ENCODE measurements around the gene ZNF566. TPM values are rescaled to one million over a fixed set of nuclear protein-coding genes. Genes with fewer than 3 reads are reported as not detected.

The ZNF566 gene
- total and polyA plus RNA-seq, 2 of the 13 experiments (the other 11 are each of a cell fraction or from before 2014, with no cell fraction given), result 4.8 to 13.7 TPM

- TF ChIP-seq, protein P1, sequence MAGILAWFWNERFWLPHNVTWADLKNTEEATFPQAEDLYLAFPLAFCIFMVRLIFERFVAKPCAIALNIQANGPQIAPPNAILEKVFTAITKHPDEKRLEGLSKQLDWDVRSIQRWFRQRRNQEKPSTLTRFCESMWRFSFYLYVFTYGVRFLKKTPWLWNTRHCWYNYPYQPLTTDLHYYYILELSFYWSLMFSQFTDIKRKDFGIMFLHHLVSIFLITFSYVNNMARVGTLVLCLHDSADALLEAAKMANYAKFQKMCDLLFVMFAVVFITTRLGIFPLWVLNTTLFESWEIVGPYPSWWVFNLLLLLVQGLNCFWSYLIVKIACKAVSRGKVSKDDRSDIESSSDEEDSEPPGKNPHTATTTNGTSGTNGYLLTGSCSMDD (CRISPR knock-in tag; IDR thresholded peaks at IDR 0.05), result no peak
- TF ChIP-seq PRDM10 (CRISPR knock-in tag; IDR thresholded peaks at IDR 0.05; ENCODE audit: low read depth), result no peak
- peak; percentile 82 for TF ChIP-seq IKZF4 (CRISPR knock-in tag; IDR thresholded peaks at IDR 0.05; ENCODE audit: borderline replicate concordance, low read depth, not compliant biosample characterization)
- no peak for TF ChIP-seq ATAD3A (CRISPR knock-in tag; IDR thresholded peaks at IDR 0.05)
- TF ChIP-seq TAF15 (IDR thresholded peaks at IDR 0.05; ENCODE audit: low read depth, low read length, poor library complexity, severe bottlenecking), result no peak
- TF ChIP-seq CCAR2 (optimal IDR thresholded peaks at IDR 0.05; ENCODE audit: low read depth, low read length), result no peak
- TF ChIP-seq, protein P2, sequence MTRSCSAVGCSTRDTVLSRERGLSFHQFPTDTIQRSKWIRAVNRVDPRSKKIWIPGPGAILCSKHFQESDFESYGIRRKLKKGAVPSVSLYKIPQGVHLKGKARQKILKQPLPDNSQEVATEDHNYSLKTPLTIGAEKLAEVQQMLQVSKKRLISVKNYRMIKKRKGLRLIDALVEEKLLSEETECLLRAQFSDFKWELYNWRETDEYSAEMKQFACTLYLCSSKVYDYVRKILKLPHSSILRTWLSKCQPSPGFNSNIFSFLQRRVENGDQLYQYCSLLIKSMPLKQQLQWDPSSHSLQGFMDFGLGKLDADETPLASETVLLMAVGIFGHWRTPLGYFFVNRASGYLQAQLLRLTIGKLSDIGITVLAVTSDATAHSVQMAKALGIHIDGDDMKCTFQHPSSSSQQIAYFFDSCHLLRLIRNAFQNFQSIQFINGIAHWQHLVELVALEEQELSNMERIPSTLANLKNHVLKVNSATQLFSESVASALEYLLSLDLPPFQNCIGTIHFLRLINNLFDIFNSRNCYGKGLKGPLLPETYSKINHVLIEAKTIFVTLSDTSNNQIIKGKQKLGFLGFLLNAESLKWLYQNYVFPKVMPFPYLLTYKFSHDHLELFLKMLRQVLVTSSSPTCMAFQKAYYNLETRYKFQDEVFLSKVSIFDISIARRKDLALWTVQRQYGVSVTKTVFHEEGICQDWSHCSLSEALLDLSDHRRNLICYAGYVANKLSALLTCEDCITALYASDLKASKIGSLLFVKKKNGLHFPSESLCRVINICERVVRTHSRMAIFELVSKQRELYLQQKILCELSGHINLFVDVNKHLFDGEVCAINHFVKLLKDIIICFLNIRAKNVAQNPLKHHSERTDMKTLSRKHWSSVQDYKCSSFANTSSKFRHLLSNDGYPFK (CRISPR knock-in tag; IDR thresholded peaks at IDR 0.05; ENCODE audit: borderline replicate concordance), result peak; percentile 99
- TF ChIP-seq ZNF629 (CRISPR knock-in tag; conservative IDR thresholded peaks at IDR 0.05), result no peak
- TF ChIP-seq TEAD3 (CRISPR knock-in tag; optimal IDR thresholded peaks at IDR 0.05; ENCODE audit: borderline replicate concordance), result peak; percentile 44
- TF ChIP-seq, protein P3, sequence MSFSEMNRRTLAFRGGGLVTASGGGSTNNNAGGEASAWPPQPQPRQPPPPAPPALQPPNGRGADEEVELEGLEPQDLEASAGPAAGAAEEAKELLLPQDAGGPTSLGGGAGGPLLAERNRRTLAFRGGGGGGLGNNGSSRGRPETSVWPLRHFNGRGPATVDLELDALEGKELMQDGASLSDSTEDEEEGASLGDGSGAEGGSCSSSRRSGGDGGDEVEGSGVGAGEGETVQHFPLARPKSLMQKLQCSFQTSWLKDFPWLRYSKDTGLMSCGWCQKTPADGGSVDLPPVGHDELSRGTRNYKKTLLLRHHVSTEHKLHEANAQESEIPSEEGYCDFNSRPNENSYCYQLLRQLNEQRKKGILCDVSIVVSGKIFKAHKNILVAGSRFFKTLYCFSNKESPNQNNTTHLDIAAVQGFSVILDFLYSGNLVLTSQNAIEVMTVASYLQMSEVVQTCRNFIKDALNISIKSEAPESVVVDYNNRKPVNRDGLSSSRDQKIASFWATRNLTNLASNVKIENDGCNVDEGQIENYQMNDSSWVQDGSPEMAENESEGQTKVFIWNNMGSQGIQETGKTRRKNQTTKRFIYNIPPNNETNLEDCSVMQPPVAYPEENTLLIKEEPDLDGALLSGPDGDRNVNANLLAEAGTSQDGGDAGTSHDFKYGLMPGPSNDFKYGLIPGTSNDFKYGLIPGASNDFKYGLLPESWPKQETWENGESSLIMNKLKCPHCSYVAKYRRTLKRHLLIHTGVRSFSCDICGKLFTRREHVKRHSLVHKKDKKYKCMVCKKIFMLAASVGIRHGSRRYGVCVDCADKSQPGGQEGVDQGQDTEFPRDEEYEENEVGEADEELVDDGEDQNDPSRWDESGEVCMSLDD (CRISPR knock-in tag; IDR thresholded peaks at IDR 0.05; ENCODE audit: borderline replicate concordance), result no peak
- TF ChIP-seq ZNF672 (CRISPR knock-in tag; IDR thresholded peaks at IDR 0.05), result no peak
- no peak for TF ChIP-seq ZNF577 (CRISPR knock-in tag; IDR thresholded peaks at IDR 0.05; ENCODE audit: borderline replicate concordance, low read depth)
- peak; percentile 84 for TF ChIP-seq ARNT2 (CRISPR knock-in tag; IDR thresholded peaks at IDR 0.05; ENCODE audit: low read depth)
- no peak for TF ChIP-seq KAT2B (IDR thresholded peaks at IDR 0.05; ENCODE audit: borderline replicate concordance, low read depth, low read length)
- TF ChIP-seq NFKB2 (CRISPR knock-in tag; IDR thresholded peaks at IDR 0.05; ENCODE audit: borderline replicate concordance), result peak; percentile 55; the same call in 1 of the 2 replicates
- TF ChIP-seq, protein P4, sequence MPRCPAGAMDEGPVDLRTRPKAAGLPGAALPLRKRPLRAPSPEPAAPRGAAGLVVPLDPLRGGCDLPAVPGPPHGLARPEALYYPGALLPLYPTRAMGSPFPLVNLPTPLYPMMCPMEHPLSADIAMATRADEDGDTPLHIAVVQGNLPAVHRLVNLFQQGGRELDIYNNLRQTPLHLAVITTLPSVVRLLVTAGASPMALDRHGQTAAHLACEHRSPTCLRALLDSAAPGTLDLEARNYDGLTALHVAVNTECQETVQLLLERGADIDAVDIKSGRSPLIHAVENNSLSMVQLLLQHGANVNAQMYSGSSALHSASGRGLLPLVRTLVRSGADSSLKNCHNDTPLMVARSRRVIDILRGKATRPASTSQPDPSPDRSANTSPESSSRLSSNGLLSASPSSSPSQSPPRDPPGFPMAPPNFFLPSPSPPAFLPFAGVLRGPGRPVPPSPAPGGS (CRISPR knock-in tag; IDR thresholded peaks at IDR 0.05), result peak; percentile 79; the same call in 1 of the 2 replicates
These were observed 39.0 kb upstream of the ZNF566 start, which contains the start of gene ZNF260 (continued) for GRCh38 chr19:36528194-36528920.
